ENCODE measurements around the gene NFATC2.

Gene NFATC2

DNA sequence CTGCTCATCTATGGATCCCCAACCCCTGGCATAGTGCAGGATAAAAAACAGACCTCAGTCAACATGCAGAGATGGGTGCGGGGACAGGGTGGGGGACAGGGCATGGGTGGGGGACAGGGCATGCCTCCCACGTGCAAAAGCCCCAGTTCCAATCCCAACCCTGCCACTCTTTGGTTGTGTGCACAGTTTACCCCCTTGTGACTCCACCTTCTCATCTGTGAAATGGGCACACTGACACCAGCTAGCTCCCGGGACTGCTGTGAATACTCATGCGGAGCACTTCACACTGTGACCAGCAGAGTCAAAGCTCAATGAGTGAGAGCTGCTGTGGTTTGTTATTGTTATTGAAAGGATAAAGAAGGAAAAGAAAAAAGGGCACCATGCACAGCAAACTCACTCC is 69.3 kb downstream of the NFATC2 start:
- TF ChIP-seq, protein P1, sequence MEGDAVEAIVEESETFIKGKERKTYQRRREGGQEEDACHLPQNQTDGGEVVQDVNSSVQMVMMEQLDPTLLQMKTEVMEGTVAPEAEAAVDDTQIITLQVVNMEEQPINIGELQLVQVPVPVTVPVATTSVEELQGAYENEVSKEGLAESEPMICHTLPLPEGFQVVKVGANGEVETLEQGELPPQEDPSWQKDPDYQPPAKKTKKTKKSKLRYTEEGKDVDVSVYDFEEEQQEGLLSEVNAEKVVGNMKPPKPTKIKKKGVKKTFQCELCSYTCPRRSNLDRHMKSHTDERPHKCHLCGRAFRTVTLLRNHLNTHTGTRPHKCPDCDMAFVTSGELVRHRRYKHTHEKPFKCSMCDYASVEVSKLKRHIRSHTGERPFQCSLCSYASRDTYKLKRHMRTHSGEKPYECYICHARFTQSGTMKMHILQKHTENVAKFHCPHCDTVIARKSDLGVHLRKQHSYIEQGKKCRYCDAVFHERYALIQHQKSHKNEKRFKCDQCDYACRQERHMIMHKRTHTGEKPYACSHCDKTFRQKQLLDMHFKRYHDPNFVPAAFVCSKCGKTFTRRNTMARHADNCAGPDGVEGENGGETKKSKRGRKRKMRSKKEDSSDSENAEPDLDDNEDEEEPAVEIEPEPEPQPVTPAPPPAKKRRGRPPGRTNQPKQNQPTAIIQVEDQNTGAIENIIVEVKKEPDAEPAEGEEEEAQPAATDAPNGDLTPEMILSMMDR (IDR thresholded peaks at IDR 0.05; ENCODE audit: low read length, missing control alignments), result no peak
- H3K4me3 ChIP-seq (replicated peaks; ENCODE audit: low read depth, low read length), result no peak overlapping the region
- DNase-seq (ENCODE audit: low read depth), result no peak

DNA sequence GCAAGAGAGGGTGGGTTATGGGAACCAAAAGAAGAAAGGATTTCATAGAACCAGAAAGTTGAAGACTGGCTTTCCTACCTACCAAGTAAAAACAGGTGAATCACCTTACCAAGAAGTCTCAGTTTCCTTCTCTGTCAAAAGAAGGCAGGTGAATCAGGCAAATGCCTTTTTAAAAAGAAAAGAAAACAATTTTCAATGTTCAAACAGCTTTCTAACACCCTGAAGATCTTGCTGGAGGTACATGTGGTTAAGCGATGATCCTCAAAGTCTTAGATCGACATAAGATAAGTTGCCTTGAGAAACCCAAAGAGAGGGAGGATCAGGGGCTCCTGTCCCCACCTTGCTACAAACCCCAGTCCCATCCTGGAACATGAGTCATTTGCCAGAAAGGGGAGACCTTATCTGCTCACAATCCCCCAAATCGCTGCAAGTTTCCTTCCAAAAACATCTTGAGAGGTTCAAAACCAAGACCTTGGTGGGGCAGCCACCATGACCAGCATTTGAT is 71.6 kb downstream of the NFATC2 start:
- TF ChIP-seq, protein P1 (IDR thresholded peaks at IDR 0.05; ENCODE audit: low read length, missing control alignments), result no peak
- no peak overlapping the region for H3K4me3 ChIP-seq (replicated peaks; ENCODE audit: low read depth, low read length)
- DNase-seq (ENCODE audit: low read depth), result no peak

DNA sequence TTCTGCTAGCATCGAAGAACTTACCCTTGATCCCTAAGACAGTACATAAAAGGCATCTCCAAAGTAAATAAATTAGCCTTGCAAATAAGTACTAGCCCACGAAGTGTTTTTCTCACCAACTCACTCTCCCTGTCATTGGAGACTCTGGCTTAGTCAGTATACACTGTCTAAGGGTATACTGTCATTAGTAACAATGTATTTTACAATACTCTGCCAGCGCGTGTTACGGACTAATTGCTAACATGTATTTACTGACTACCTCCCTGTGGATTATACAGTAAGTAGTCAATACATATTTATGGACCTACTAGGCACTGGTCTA is 72.1 kb downstream of the NFATC2 start:
- no peak for DNase-seq (ENCODE audit: low read depth)
- TF ChIP-seq, protein P1 (IDR thresholded peaks at IDR 0.05; ENCODE audit: low read length, missing control alignments), result no peak
- H3K4me3 ChIP-seq (replicated peaks; ENCODE audit: low read depth, low read length), result no peak overlapping the region

DNA sequence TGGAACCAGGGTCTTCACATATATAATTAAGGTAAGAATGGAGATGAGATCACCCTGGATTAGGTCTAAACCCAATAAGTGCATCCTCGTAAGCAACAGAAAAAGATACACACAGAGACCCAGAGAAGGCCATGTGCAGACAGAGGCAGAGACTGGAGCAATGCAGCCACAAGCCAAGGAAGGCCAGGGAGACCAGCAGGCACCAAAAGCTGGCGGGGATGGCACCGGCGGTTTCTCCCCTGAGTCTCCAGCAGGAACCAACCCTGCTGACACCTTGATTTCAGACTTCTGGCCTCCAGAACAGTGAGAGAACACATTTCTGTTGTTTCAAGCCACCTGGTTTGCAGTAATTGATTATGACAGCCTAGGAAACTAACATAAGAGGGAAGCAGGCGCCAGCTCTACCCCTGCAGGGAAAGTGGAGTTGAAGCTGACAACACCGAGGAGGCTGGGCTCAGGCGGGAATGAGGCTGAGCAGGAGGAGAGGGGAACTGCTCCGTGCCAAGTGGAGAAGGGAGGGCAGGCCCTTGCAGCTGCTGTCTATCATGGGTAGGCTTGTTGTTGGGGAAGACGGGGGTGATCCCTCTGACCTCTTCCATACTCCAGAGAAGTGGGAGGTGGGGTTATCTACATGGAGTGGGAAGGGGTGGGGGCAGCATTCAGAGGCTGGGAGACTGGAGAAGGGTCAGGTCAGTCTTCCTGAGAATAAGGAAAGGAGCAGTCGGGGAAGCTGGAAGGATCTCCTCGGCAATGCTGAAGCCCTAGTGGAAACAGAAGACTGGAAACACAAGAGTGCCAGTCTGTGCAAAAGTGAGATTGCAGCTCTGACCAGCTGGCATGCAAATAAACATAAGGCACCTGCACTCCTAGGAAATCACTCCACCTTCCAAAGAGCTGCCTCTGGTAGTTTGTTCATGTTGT is 72.7 kb downstream of the NFATC2 start:
- no peak for DNase-seq (ENCODE audit: low read depth)

DNA sequence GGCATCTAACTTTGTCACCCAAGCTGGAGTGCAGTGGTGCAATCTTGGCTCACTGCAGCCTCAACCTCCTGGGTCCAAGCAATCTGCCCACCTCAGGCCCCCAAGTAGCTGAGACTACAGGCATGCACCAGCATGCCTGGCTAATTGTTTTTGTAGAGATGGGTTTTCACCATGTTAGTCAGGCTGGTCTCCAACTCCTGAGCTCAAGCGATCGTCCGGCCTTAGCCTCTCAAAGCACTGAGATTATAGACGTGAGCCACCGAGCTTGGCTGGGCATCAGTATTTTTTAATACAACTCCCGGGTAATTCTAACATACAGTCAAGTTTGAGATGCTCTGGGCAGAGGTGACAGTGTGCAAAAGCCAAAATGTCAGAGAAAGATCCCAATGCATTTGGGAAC is 73.5 kb downstream of the NFATC2 start:
- no peak for DNase-seq (ENCODE audit: low read depth)
- TF ChIP-seq, protein P1 (IDR thresholded peaks at IDR 0.05; ENCODE audit: low read length, missing control alignments), result no peak
- H3K4me3 ChIP-seq (replicated peaks; ENCODE audit: low read depth, low read length), result no peak overlapping the region

More for the DNA sequence above, 72.7 kb downstream of the NFATC2 start:
- H3K4me3 ChIP-seq (replicated peaks; ENCODE audit: low read depth, low read length), result no peak overlapping the region
- TF ChIP-seq, protein P1 (IDR thresholded peaks at IDR 0.05; ENCODE audit: low read length, missing control alignments), result no peak

DNA sequence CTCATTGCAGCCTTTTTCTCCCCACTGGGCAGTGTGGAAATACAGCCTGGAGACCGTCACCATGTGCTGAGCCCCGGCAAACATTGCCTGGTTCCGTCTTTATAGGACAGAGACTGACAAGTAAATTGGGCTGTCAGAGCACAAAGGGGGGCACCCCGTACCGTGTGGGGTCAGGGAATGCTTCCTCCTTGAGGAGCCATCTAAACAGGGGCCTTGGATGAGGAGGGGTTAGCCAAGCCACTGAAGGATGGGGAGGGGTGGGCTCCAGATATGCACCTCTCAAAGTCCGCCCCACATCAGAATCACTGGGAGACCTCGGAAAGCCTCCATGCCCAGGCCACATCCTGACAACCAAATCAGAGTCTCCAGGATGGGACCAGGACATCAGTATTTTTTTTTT is 73.9 kb downstream of the NFATC2 start:
- DNase-seq (ENCODE audit: low read depth), result no peak
- TF ChIP-seq, protein P1 (IDR thresholded peaks at IDR 0.05; ENCODE audit: low read length, missing control alignments), result no peak
- no peak overlapping the region for H3K4me3 ChIP-seq (replicated peaks; ENCODE audit: low read depth, low read length)
